ENCODE results near the gene FBXO48.
"Not testable (repeated sequence)": the region's sequence is repeated elsewhere in the genome, so short reads cannot be mapped to it uniquely, and the experiment has no call there.

Gene FBXO48

GRCh38 chr2:68489282-68489681, 22.2 kb upstream of the FBXO48 start:
- CTCF ChIA-PET, result no interaction called here
- POLR2A ChIA-PET, result no interaction called here

DNA sequence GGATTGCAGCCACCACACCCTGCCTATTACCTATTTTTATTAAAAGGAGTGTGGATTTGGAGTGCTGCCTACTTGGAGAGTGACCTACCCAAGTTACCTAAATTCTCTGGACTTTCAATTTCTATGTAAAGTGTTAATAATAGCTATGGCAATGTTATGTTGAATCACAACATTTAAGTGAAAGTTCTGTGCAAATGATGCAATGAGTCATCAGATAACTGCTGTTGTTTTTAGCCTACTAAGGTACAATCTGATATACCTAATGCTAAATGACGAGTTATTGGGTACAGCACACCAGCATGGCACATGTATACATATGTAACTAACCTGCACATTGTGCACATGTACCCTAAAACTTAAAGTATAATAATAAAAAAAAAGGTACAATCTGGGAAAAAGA, 21.5 kb upstream of the FBXO48 start:
- DNase-seq (ENCODE audit: extremely low spot score); POLR2A ChIA-PET; CTCF ChIA-PET: not testable (repeated sequence)

More at GRCh38 chr2:68489282-68489681, 22.2 kb upstream of the FBXO48 start:
- no peak for TF ChIP-seq ELF4 (IDR thresholded peaks at IDR 0.05)
- TF ChIP-seq L3MBTL2 (conservative IDR thresholded peaks at IDR 0.05), result no peak
- TF ChIP-seq FOXM1 (IDR thresholded peaks at IDR 0.05; ENCODE audit: borderline replicate concordance), result no peak
- no peak for TF ChIP-seq ARNT (IDR thresholded peaks at IDR 0.05)
- TF ChIP-seq CTBP1 (IDR thresholded peaks at IDR 0.05; ENCODE audit: borderline replicate concordance), result no peak
- TF ChIP-seq HDGF (IDR thresholded peaks at IDR 0.05; ENCODE audit: borderline replicate concordance), result no peak
- no peak for TF ChIP-seq BHLHE40 (IDR thresholded peaks at IDR 0.05; ENCODE audit: borderline replicate concordance)
- TF ChIP-seq ZNF384 (IDR thresholded peaks at IDR 0.05), result no peak
- TF ChIP-seq LEF1 (IDR thresholded peaks at IDR 0.05; ENCODE audit: borderline replicate concordance), result no peak
- TF ChIP-seq SUZ12 (IDR thresholded peaks at IDR 0.05), result no peak
- no peak for TF ChIP-seq SP1 (IDR thresholded peaks at IDR 0.05)
- DNase-seq (ENCODE audit: extremely low spot score), result no peak

DNA sequence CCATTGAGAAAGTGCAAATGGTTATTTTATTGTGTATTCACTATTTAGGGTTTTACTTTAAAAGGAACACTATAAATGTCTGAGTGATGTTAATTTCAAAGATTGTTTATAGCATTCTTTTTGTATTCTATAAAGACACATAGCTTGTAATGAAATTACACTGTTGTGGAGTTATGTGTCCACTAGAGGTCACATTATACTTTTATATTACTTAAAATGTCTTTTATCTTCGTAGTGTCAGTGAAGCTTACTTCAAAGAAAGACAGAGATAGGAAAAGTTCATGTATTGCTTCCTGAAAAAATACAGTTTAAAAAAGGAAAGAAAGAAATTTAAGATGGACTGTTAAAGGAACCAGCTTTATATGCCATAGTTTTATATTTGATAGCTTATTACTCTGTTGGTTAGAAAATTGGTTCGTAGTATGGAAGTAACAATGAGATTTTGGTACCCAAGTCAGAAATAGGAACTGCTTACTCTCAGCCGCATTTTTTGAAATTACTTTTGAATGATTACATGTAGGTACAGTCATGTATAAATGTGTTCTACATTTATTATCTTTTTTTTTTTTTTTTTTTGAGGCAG, 20.8 kb upstream of the FBXO48 start:
- no peak for DNase-seq (ENCODE audit: extremely low spot score)
- ChIA-PET CTCF (interaction anchor here (0.6 to 1.1 kb wide), 8 partner anchors 13 to 1083 kb away, joined by 3 to 7 read pairs (median 4); no protein-coding TSS in a partner anchor), POLR2A (interaction anchor here (0.9 kb wide), 1 partner anchor 13 kb away, joined by 3 read pairs; no protein-coding TSS in a partner anchor)
- TF ChIP-seq FOXK2 (IDR thresholded peaks at IDR 0.05) (no peak), ARNT (IDR thresholded peaks at IDR 0.05) (no peak), TARDBP (IDR thresholded peaks at IDR 0.05) (no peak), CTBP1 (IDR thresholded peaks at IDR 0.05; ENCODE audit: borderline replicate concordance) (no peak), FOXA1 (IDR thresholded peaks at IDR 0.05) (no peak)
- TF ChIP-seq, protein P1, sequence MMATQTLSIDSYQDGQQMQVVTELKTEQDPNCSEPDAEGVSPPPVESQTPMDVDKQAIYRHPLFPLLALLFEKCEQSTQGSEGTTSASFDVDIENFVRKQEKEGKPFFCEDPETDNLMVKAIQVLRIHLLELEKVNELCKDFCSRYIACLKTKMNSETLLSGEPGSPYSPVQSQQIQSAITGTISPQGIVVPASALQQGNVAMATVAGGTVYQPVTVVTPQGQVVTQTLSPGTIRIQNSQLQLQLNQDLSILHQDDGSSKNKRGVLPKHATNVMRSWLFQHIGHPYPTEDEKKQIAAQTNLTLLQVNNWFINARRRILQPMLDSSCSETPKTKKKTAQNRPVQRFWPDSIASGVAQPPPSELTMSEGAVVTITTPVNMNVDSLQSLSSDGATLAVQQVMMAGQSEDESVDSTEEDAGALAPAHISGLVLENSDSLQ (IDR thresholded peaks at IDR 0.05), result no peak

GRCh38 chr2:68483011-68483410, 15.9 kb upstream of the FBXO48 start:
- no peak for DNase-seq (ENCODE audit: extremely low spot score)
- POLR2A ChIA-PET, result interaction anchor here (0.9 kb wide), 1 partner anchor 16 kb away, joined by 4 read pairs; the partner anchor contains the start of genes APLF and FBXO48
- CTCF ChIA-PET, result no interaction called here
- no peak for TF ChIP-seq L3MBTL2 (conservative IDR thresholded peaks at IDR 0.05)
- no peak for TF ChIP-seq ELF4 (IDR thresholded peaks at IDR 0.05)
- TF ChIP-seq ZNF384 (IDR thresholded peaks at IDR 0.05), result no peak
- no peak for TF ChIP-seq SUZ12 (IDR thresholded peaks at IDR 0.05)
- TF ChIP-seq NFRKB (IDR thresholded peaks at IDR 0.05), result no peak
- TF ChIP-seq, protein P1 (IDR thresholded peaks at IDR 0.05), result no peak
- no peak for TF ChIP-seq ARNT (IDR thresholded peaks at IDR 0.05)

DNA sequence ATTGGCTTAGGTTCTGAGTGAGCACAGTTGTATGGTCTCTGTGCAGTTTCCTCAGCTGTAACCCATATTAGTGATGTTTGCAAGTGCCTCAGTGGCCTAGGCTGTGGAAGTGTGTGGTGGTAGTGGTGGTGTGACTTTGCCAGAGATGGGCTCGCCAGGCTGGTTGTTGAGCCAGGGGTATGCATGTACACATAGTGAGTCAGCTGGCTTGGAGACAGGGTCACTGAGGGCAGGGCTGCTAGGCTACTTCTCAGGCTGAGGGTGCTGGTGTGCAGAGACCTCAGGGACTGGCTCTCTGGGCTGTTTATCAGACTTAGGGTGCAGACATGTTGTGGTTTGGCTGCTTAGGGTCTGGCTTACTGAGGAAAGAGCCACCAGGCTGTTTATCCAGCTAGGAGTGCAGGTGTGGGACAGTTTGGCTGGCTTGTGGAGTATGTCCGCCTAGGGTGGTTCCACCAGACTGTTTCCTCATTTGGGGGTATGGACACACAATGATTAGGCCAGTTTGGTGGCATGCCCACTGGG, 15.3 kb upstream of the FBXO48 start:
- CTCF ChIA-PET, result no interaction called here
- TF ChIP-seq NFRKB (IDR thresholded peaks at IDR 0.05), result no peak
- TF ChIP-seq ZNF384 (IDR thresholded peaks at IDR 0.05), result no peak
- TF ChIP-seq FOXK2 (IDR thresholded peaks at IDR 0.05), result no peak
- no peak for TF ChIP-seq L3MBTL2 (conservative IDR thresholded peaks at IDR 0.05)
- no peak for TF ChIP-seq SP1 (IDR thresholded peaks at IDR 0.05)
- TF ChIP-seq SUZ12 (IDR thresholded peaks at IDR 0.05), result no peak
- no peak for TF ChIP-seq HDGF (IDR thresholded peaks at IDR 0.05; ENCODE audit: borderline replicate concordance)
- no peak for TF ChIP-seq FOXM1 (IDR thresholded peaks at IDR 0.05; ENCODE audit: borderline replicate concordance)
- TF ChIP-seq, protein P1 (IDR thresholded peaks at IDR 0.05), result no peak
- no peak for TF ChIP-seq BHLHE40 (IDR thresholded peaks at IDR 0.05; ENCODE audit: borderline replicate concordance)
- no peak for TF ChIP-seq FOXA1 (IDR thresholded peaks at IDR 0.05)
- no peak for TF ChIP-seq CTBP1 (IDR thresholded peaks at IDR 0.05; ENCODE audit: borderline replicate concordance)
- POLR2A ChIA-PET, result interaction anchor here (0.9 kb wide), 1 partner anchor 15 kb away, joined by 4 read pairs; the partner anchor contains the start of genes APLF and FBXO48
- no peak for DNase-seq (ENCODE audit: extremely low spot score)

GRCh38 chr2:68478688-68479087, 11.6 kb upstream of the FBXO48 start:
- no peak for TF ChIP-seq TARDBP (IDR thresholded peaks at IDR 0.05)
- no peak for TF ChIP-seq ARNT (IDR thresholded peaks at IDR 0.05)
- TF ChIP-seq L3MBTL2 (conservative IDR thresholded peaks at IDR 0.05), result no peak
- no peak for TF ChIP-seq SP1 (IDR thresholded peaks at IDR 0.05)
- TF ChIP-seq FOXM1 (IDR thresholded peaks at IDR 0.05; ENCODE audit: borderline replicate concordance), result no peak
- TF ChIP-seq FOXA1 (IDR thresholded peaks at IDR 0.05), result no peak
- no peak for TF ChIP-seq BHLHE40 (IDR thresholded peaks at IDR 0.05; ENCODE audit: borderline replicate concordance)
- no peak for TF ChIP-seq FOXK2 (IDR thresholded peaks at IDR 0.05)
- TF ChIP-seq SUZ12 (IDR thresholded peaks at IDR 0.05), result no peak
- TF ChIP-seq NFRKB (IDR thresholded peaks at IDR 0.05), result no peak
- no peak for TF ChIP-seq LEF1 (IDR thresholded peaks at IDR 0.05; ENCODE audit: borderline replicate concordance)
- TF ChIP-seq ELF4 (IDR thresholded peaks at IDR 0.05), result no peak
- no peak for TF ChIP-seq CTBP1 (IDR thresholded peaks at IDR 0.05; ENCODE audit: borderline replicate concordance)
- CTCF ChIA-PET, result no interaction called here
- DNase-seq (ENCODE audit: extremely low spot score), result no peak
- POLR2A ChIA-PET, result no interaction called here

Measured in HEK293T (cell line).